Panc1 (cell line): ENCODE measurements around the gene KCNK15. TPM values are rescaled to one million over a fixed set of nuclear protein-coding genes. Genes with fewer than 3 reads are reported as not detected.

Source experiments
- ATAC-seq: fragments of 200-7000 bp; cut with Tn5 transposase; 2 replicates; pipeline ENCODE4 v1.9.1; 2020; ENCODE audit warnings: mild to moderate bottlenecking, moderate library complexity
- BruUV-seq: library from RNA; stranded (reverse); fragments of 400-500 nt; replicated peaks from 2 replicates; lab custom pipeline; 2021; lab: Mats Ljungman, UMichigan
- CTCF ChIA-PET: fragments of 300-600 bp; sonication (Branson Sonifier 250); formaldehyde crosslinking; loops from one replicate; lab custom pipeline; 2022; ENCODE audit warnings: antibody characterized with exemption; lab: Charles Lee
- POLR2A ChIA-PET: fragments of 300-600 bp; sonication (Branson Sonifier 250); formaldehyde crosslinking; loops from one replicate; lab custom pipeline; 2022; ENCODE audit warnings: antibody characterized with exemption; lab: Charles Lee
- DNase-seq: peaks from one replicate; pipeline ENCODE4 v3.0.0-alpha.2; 2010; ENCODE audit warnings: low read depth, low spot score
- H3K27ac ChIP-seq: 2 replicates; pipeline ENCODE4 v1.5.1; 2011; ENCODE audit warnings: mild to moderate bottlenecking, low read length, inconsistent platforms
- H3K27me3 ChIP-seq: fragments of 200-500 bp; sonication (Bioruptor generic); 2 replicates; pipeline ENCODE4 v1.6.0; 2014; ENCODE audit warnings: low read length, inconsistent platforms; ENCODE audit not compliant: control insufficient read depth, insufficient read depth
- H3K36me3 ChIP-seq: fragments of 200-500 bp; sonication (Bioruptor generic); 2 replicates; pipeline ENCODE4 v1.5.1; 2014; ENCODE audit warnings: inconsistent platforms, mild to moderate bottlenecking, low read length, moderate library complexity; ENCODE audit not compliant: control insufficient read depth, insufficient read depth
- H3K4me1 ChIP-seq: 2 replicates; pipeline ENCODE4 v1.5.1; 2011; ENCODE audit warnings: inconsistent platforms, mild to moderate bottlenecking, low read length, moderate library complexity; ENCODE audit not compliant: control insufficient read depth, insufficient read depth
- H3K4me3 ChIP-seq, 2 experiments: 2 replicates each; pipeline ENCODE4 v1.5.1; 2011 to 2012; ENCODE audit warnings: low read depth in 2 of 2, low read length in 2 of 2, mild to moderate bottlenecking in 2 of 2, inconsistent platforms in 1 of 2, moderate library complexity in 1 of 2
- H3K9me3 ChIP-seq: fragments of 200-500 bp; sonication (Bioruptor generic); 2 replicates; pipeline ENCODE4 v1.5.1; 2014; ENCODE audit warnings: low read depth, mild to moderate bottlenecking, inconsistent platforms, low read length, moderate library complexity; ENCODE audit not compliant: control insufficient read depth, insufficient read depth
- POLR2AphosphoS5 ChIP-seq: IDR thresholded peaks from 2 replicates; pipeline ENCODE4 v1.6.1; 2012; ENCODE audit warnings: mild to moderate bottlenecking, low read depth, low read length, moderate library complexity
- SIN3A ChIP-seq: IDR thresholded peaks from 2 replicates; pipeline ENCODE4 v1.6.1; 2012; ENCODE audit warnings: low read depth, mild to moderate bottlenecking, low read length, moderate library complexity, borderline replicate concordance; ENCODE audit not compliant: insufficient read depth
- TCF7L2 ChIP-seq: IDR thresholded peaks from 2 replicates; pipeline ENCODE4 v1.6.1; 2011; ENCODE audit warnings: mild to moderate bottlenecking, low read depth, low read length, inconsistent platforms
- in situ Hi-C: cut with HindIII; loops from 2 replicates; pipeline ENCODE4 v1.10.0; 2016; ENCODE audit warnings: low sequenced_read_pairs, low pct_unique_long_range_greater_than_20kb
- intact Hi-C: fragments of 100-400 bp; cut with micrococcal nuclease; formaldehyde crosslinking; loops from one replicate; pipeline ENCODE4 v1.10.0; 2022; ENCODE audit not compliant: unreplicated experiment
- total RNA-seq: library from RNA; stranded (reverse); gene quantifications from one replicate; pipeline ENCODE4 v1.2.1, GENCODE V29; 2021; ENCODE audit not compliant: unreplicated experiment
- TF ChIP-seq, protein P1 (sequence below): fragments of 450-650 bp; IDR thresholded peaks from 2 replicates; pipeline ENCODE4 v1.5.1; 2017; ENCODE audit warnings: mild to moderate bottlenecking
- TF ChIP-seq, protein P2 (sequence below), 2 experiments: IDR thresholded peaks; 2 replicates each; pipeline ENCODE4 v1.6.1; 2011 to 2012; ENCODE audit warnings: low read depth in 2 of 2, control low read depth in 1 of 2, low read length in 1 of 2, mild to moderate bottlenecking in 1 of 2, moderate library complexity in 1 of 2; ENCODE audit not compliant: insufficient read depth in 1 of 2

Gene KCNK15
- total RNA-seq, 1 experiment from 2014 or later, result 7.4 TPM

DNA sequence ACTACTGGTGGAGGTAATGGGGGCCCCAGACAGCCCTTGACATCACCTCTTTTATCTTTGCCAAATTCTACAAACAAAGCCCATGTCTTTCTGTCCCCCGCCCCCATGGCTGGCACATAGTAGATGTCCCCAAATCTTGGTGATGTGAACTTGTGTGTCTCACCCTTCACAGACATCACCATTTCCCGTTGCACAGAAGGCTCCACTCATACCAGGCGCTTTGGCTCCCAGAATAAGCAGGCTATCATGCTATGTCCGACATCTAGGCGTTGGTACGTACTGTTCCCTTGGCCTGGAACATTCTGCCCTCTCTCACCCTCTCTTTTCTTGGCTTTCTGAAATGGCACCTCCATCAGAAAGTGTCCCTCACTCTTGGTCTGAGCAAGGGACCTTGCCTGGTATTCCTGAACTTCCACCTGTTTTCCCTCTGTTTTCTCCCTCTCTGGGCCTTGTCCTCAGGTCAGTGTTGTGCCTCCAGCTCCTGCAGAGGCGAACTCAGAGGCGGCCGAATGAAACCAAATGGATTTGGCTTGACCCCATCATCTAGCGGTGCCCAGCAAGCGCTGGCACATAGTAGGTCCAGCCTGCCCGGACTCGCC is 31.5 kb upstream of the KCNK15 start:
- in situ Hi-C loops, result no loop called here
- TF ChIP-seq, protein P1, sequence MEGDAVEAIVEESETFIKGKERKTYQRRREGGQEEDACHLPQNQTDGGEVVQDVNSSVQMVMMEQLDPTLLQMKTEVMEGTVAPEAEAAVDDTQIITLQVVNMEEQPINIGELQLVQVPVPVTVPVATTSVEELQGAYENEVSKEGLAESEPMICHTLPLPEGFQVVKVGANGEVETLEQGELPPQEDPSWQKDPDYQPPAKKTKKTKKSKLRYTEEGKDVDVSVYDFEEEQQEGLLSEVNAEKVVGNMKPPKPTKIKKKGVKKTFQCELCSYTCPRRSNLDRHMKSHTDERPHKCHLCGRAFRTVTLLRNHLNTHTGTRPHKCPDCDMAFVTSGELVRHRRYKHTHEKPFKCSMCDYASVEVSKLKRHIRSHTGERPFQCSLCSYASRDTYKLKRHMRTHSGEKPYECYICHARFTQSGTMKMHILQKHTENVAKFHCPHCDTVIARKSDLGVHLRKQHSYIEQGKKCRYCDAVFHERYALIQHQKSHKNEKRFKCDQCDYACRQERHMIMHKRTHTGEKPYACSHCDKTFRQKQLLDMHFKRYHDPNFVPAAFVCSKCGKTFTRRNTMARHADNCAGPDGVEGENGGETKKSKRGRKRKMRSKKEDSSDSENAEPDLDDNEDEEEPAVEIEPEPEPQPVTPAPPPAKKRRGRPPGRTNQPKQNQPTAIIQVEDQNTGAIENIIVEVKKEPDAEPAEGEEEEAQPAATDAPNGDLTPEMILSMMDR, result no peak
- TF ChIP-seq, protein P2, sequence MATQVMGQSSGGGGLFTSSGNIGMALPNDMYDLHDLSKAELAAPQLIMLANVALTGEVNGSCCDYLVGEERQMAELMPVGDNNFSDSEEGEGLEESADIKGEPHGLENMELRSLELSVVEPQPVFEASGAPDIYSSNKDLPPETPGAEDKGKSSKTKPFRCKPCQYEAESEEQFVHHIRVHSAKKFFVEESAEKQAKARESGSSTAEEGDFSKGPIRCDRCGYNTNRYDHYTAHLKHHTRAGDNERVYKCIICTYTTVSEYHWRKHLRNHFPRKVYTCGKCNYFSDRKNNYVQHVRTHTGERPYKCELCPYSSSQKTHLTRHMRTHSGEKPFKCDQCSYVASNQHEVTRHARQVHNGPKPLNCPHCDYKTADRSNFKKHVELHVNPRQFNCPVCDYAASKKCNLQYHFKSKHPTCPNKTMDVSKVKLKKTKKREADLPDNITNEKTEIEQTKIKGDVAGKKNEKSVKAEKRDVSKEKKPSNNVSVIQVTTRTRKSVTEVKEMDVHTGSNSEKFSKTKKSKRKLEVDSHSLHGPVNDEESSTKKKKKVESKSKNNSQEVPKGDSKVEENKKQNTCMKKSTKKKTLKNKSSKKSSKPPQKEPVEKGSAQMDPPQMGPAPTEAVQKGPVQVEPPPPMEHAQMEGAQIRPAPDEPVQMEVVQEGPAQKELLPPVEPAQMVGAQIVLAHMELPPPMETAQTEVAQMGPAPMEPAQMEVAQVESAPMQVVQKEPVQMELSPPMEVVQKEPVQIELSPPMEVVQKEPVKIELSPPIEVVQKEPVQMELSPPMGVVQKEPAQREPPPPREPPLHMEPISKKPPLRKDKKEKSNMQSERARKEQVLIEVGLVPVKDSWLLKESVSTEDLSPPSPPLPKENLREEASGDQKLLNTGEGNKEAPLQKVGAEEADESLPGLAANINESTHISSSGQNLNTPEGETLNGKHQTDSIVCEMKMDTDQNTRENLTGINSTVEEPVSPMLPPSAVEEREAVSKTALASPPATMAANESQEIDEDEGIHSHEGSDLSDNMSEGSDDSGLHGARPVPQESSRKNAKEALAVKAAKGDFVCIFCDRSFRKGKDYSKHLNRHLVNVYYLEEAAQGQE (IDR thresholded peaks at IDR 0.05; ENCODE audit: insufficient read depth in 1 of 2, low read depth in 2 of 2, low read length in 1 of 2), result no peak
- TF ChIP-seq TCF7L2 (no peak), POLR2AphosphoS5 (no peak), SIN3A (no peak)
- H3K4me3 ChIP-seq, result no peak overlapping the region
- DNase-seq (no peak), ATAC-seq (peak; percentile 55)
- ChIA-PET POLR2A (interaction anchor here (1.0 kb wide), 1 partner anchor 15 kb away, joined by 3 read pairs; no protein-coding TSS in a partner anchor), CTCF (no interaction called here)
- H3K4me1 ChIP-seq, result peaks cover 56% of the 10 kb centered on the region
- H3K27ac ChIP-seq, result peak overlapping the region; percentile 91
- BruUV-seq, result no TSS peak
- no peaks in the 10 kb centered on the region for H3K36me3 ChIP-seq
- no peaks in the 10 kb centered on the region for H3K9me3 ChIP-seq
- intact Hi-C loops, result no loop called here
- H3K27me3 ChIP-seq, result no peaks in the 10 kb centered on the region

DNA sequence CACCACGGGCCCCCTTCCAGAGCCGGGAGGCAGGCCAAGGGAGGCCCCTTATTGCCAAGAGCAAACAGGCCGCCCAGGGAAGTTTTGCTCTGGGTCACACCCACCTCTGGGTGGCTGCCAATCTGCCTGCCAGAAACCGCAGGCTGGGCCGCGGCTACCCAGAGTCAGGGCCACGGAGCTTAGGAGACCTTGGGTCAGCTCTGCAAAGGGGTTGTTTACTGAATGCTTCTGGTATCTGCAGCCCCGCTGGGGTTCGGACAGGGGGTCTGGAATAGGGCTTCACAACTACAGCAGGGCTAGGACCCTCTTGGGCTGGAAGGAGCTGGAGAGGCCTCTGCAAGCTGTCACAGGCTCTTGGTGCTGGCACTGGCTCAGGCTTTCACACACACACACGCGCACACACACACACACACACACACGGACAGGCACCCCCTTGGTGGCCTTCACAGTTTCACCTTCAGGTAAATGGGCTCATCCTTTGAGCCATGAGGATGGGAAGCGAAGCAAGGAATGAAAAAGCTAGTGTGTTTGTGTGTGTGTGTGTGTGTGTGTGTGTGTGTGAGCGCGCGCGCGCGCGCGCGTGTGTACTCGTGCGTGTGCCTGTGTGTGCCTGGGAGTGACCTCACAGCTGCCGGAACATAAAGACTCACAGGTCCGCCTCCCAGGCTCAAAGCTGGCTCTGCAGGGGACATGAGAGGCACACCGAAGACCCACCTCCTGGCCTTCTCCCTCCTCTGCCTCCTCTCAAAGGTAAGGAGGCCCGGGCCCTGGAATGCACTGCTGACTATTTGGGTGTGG is 30.8 kb upstream of the KCNK15 start, which contains the start of gene CCN5:
Gene CCN5, plus strand, starts transcription at position 669 of the 798 bp plus-strand sequence. Its CDS starts 22 bp downstream, at position 691.
- TF ChIP-seq SIN3A, result no peak
- peak; percentile 41; the same call in 1 of the 2 replicates for TF ChIP-seq POLR2AphosphoS5
- peak; percentile 85 for TF ChIP-seq TCF7L2
- TF ChIP-seq, protein P1, result no peak
- TF ChIP-seq, protein P2 (IDR thresholded peaks at IDR 0.05; ENCODE audit: insufficient read depth in 1 of 2, low read depth in 2 of 2, low read length in 1 of 2), result no peak
- peak within 1 kb of the TSS; percentile 1 to 16; a peak in 2 of 4 replicates for H3K4me3 ChIP-seq
- intact Hi-C loops (no loop called here), in situ Hi-C loops (no loop called here)
- ChIA-PET CTCF (no interaction called here), POLR2A (interaction anchor here (1.0 kb wide), 1 partner anchor 14 kb away, joined by 3 read pairs; no protein-coding TSS in a partner anchor)
- ATAC-seq (peak; percentile 87), DNase-seq (peak; percentile 71)
- H3K27ac ChIP-seq, result peak within 1 kb of the TSS; percentile 91
- BruUV-seq, result no TSS peak
- peaks cover 58% of the 10 kb centered on the region for H3K4me1 ChIP-seq
- H3K9me3 ChIP-seq, result no peaks in the 10 kb centered on the region
- no peaks in the 10 kb centered on the region for H3K36me3 ChIP-seq
- H3K27me3 ChIP-seq, result no peaks in the 10 kb centered on the region
